GM06990 (cell line): Measurements from ENCODE around the gene GSDME.

Source experiments
- DNase-seq: peaks from one replicate; pipeline ENCODE4 v3.0.0-alpha.2; 2011; ENCODE audit not compliant: insufficient read length; ENCODE audit errors: extremely low read depth
- H3K27me3 ChIP-seq: replicated peaks from 2 replicates; pipeline ENCODE4 v1.6.0; 2011; ENCODE audit warnings: low read length; ENCODE audit not compliant: control insufficient read depth, insufficient read depth
- H3K36me3 ChIP-seq: 2 replicates; pipeline ENCODE4 v1.5.1; 2011; ENCODE audit warnings: low read length; ENCODE audit not compliant: control insufficient read depth, insufficient read depth
- H3K4me3 ChIP-seq: replicated peaks from 2 replicates; pipeline ENCODE4 v1.5.1; 2011; ENCODE audit warnings: low read depth, mild to moderate bottlenecking, control low read depth, low read length
- CTCF ChIP-seq: IDR thresholded peaks from 2 replicates; pipeline ENCODE4 v1.5.1; 2011; ENCODE audit warnings: low read length, control low read depth, mild to moderate bottlenecking, inconsistent platforms; ENCODE audit not compliant: insufficient read depth, poor library complexity, severe bottlenecking

GSDME gene

GRCh38 chr7:24685708-24686107, 71.6 kb downstream of the GSDME start:
- DNase-seq = no peak
- H3K4me3 ChIP-seq = no peak overlapping the region
- TF ChIP-seq CTCF = no peak
- no peaks in the 10 kb centered on the region for H3K36me3 ChIP-seq
- H3K27me3 ChIP-seq = no peaks in the 10 kb centered on the region

GRCh38 chr7:24670782-24671181, 86.5 kb downstream of the GSDME start:
- DNase-seq = no peak
- no peak for TF ChIP-seq CTCF
- Histone ChIP-seq H3K4me3 (no peak overlapping the region), H3K27me3 (no peaks in the 10 kb centered on the region), H3K36me3 (no peaks in the 10 kb centered on the region)

- H3K4me3 ChIP-seq = no peak overlapping the region
- no peak for DNase-seq
- no peak for TF ChIP-seq CTCF
- no peaks in the 10 kb centered on the region for H3K27me3 ChIP-seq
- H3K36me3 ChIP-seq = no peaks in the 10 kb centered on the region
These were observed 87.2 kb downstream of the GSDME start for GRCh38 chr7:24669971-24670591.

GRCh38 chr7:24668927-24669635, 88.2 kb downstream of the GSDME start:
- H3K4me3 ChIP-seq = no peak overlapping the region
- DNase-seq = no peak
- no peaks in the 10 kb centered on the region for H3K27me3 ChIP-seq
- no peak for TF ChIP-seq CTCF
- no peaks in the 10 kb centered on the region for H3K36me3 ChIP-seq

- H3K27me3 ChIP-seq = no peaks in the 10 kb centered on the region
- peak; percentile 22 for DNase-seq
- TF ChIP-seq CTCF = peak; percentile 54
- H3K36me3 ChIP-seq = no peaks in the 10 kb centered on the region
- no peak overlapping the region for H3K4me3 ChIP-seq
These were observed 91.5 kb downstream of the GSDME start for GRCh38 chr7:24665564-24666294.
